Liver (tissue), 9 donors: Measurements from ENCODE around the gene RYR2. TPM values are rescaled to one million over a fixed set of nuclear protein-coding genes. Genes with fewer than 3 reads are reported as not detected.

ENCODE experiments used
- DNase-seq: peaks from one replicate; pipeline ENCODE4 v3.0.0-alpha.2; 2017; ENCODE audit warnings: low spot score
- H3K27ac ChIP-seq, 2 donors: one replicate each; pipeline ENCODE4 v1.7.0; 2013; ENCODE audit warnings: inconsistent platforms in 2 of 2, low read length in 2 of 2, control low read depth in 1 of 2, low read depth in 1 of 2, mild to moderate bottlenecking in 1 of 2
- H3K27me3 ChIP-seq, 4 donors: one replicate each; pipeline versions ENCODE4 v1.6.1 to v1.7.0; 2013; ENCODE audit warnings: low read length in 3 of 4, inconsistent platforms in 1 of 4, mild to moderate bottlenecking in 1 of 4, moderate library complexity in 1 of 4; ENCODE audit not compliant: control insufficient read depth in 4 of 4, insufficient read depth in 4 of 4
- H3K36me3 ChIP-seq, 4 donors: one replicate each; pipeline versions ENCODE4 v1.6.1 to v1.7.0; 2013; ENCODE audit warnings: low read length in 3 of 4, mild to moderate bottlenecking in 3 of 4, low read depth in 1 of 4, moderate library complexity in 1 of 4; ENCODE audit not compliant: control insufficient read depth in 4 of 4, insufficient read depth in 3 of 4
- H3K4me1 ChIP-seq, 4 donors: one replicate each; pipeline versions ENCODE4 v1.6.1 to v1.7.0; 2013; ENCODE audit warnings: low read length in 3 of 4, mild to moderate bottlenecking in 3 of 4, moderate library complexity in 1 of 4; ENCODE audit not compliant: control insufficient read depth in 4 of 4, insufficient read depth in 4 of 4
- H3K4me3 ChIP-seq, 3 donors: one replicate each; pipeline versions ENCODE4 v1.6.1 to v1.7.0; 2013; ENCODE audit warnings: low read length in 3 of 3, control low read depth in 1 of 3, low read depth in 1 of 3, mild to moderate bottlenecking in 1 of 3
- H3K9ac ChIP-seq, 2 donors: one replicate each; pipeline ENCODE4 v1.7.0; 2013; ENCODE audit warnings: low read length in 2 of 2, mild to moderate bottlenecking in 2 of 2, moderate library complexity in 2 of 2, control low read depth in 1 of 2, low read depth in 1 of 2
- H3K9me3 ChIP-seq, 4 donors: one replicate each; pipeline versions ENCODE4 v1.6.1 to v1.7.0; 2013; ENCODE audit warnings: low read length in 3 of 4; ENCODE audit not compliant: control insufficient read depth in 4 of 4
- EGR1 ChIP-seq, 2 donors: IDR thresholded peaks; 2 replicates each; pipeline ENCODE4 v1.6.1; 2016 to 2018; ENCODE audit warnings: antibody characterized with exemption in 2 of 2, low read depth in 2 of 2
- FOXA2 ChIP-seq: IDR thresholded peaks from 2 replicates; pipeline ENCODE4 v1.6.1; 2016; ENCODE audit warnings: antibody characterized with exemption
- GABPA ChIP-seq, 2 donors: IDR thresholded peaks in 1 of 2; conservative IDR thresholded peaks in 1 of 2; 2 replicates each; pipeline ENCODE4 v1.6.1; 2016; ENCODE audit warnings: antibody characterized with exemption in 2 of 2, mild to moderate bottlenecking in 1 of 2, moderate library complexity in 1 of 2
- HNF4A ChIP-seq, 2 donors: conservative IDR thresholded peaks; 2 replicates each; pipeline ENCODE4 v1.6.1; 2016; ENCODE audit warnings: antibody characterized with exemption in 2 of 2, mild to moderate bottlenecking in 2 of 2
- HNF4G ChIP-seq: IDR thresholded peaks from 2 replicates; pipeline ENCODE4 v1.6.1; 2016; ENCODE audit warnings: antibody characterized with exemption
- NR2F2 ChIP-seq: IDR thresholded peaks from 2 replicates; pipeline ENCODE4 v1.6.1; 2016; ENCODE audit warnings: antibody characterized with exemption
- RAD21 ChIP-seq, 2 donors: IDR thresholded peaks; 2 replicates each; pipeline ENCODE4 v1.6.1; 2016; ENCODE audit warnings: antibody characterized with exemption in 2 of 2, mild to moderate bottlenecking in 2 of 2
- RXRA ChIP-seq, 2 donors: IDR thresholded peaks; 2 replicates each; pipeline ENCODE4 v1.6.1; 2017 to 2018; ENCODE audit warnings: antibody characterized with exemption in 2 of 2, mild to moderate bottlenecking in 1 of 2
- SP1 ChIP-seq: IDR thresholded peaks from 2 replicates; pipeline ENCODE4 v1.6.1; 2018; ENCODE audit warnings: antibody characterized with exemption, mild to moderate bottlenecking
- YY1 ChIP-seq: IDR thresholded peaks from 2 replicates; pipeline ENCODE4 v1.6.1; 2016; ENCODE audit warnings: antibody characterized with exemption, mild to moderate bottlenecking
- whole genome bisulfite sequencing: extraction: QIAGEN DNeasy Blood & Tissue Kit; methylation state at CpG from one replicate; pipeline ENCODE4 v1.1.7; 2013; 5-methylcytosine and 5-hydroxymethylcytosine counted together
- polyA plus RNA-seq, 2 donors: library from polyadenylated mRNA; stranded (reverse) in 1 of 2; unstranded in 1 of 2; fragments of 200-250 nt in 1 of 2; fragments of >200 nt in 1 of 2; fragmentation: Nextera tagmentation in 1 of 2; extraction: Ambion mirVana in 1 of 2; gene quantifications; one replicate each; pipeline versions ENCODE4 v1.2.1 to v1.2.3, GENCODE V29; 2013 to 2015
- total RNA-seq, 2 donors: library from RNA; depleted of rRNA; stranded (reverse); fragments of >200 nt; gene quantifications; one replicate each; pipeline ENCODE4 v1.2.3, GENCODE V29; 2014
- TF ChIP-seq, protein P1 (sequence below): IDR thresholded peaks from 2 replicates; pipeline ENCODE4 v1.6.1; 2016; ENCODE audit warnings: antibody characterized with exemption
- TF ChIP-seq, protein P2 (sequence below): IDR thresholded peaks from 2 replicates; pipeline ENCODE4 v1.6.1; 2016; ENCODE audit warnings: antibody characterized with exemption, mild to moderate bottlenecking
- TF ChIP-seq, protein P3 (sequence below): fragments of 150-350 bp; IDR thresholded peaks from 2 replicates; pipeline ENCODE4 v1.5.1; 2017; ENCODE audit warnings: improper control_type of control experiment, low read depth, low read length; ENCODE audit not compliant: missing input control
- TF ChIP-seq, protein P4 (sequence below): IDR thresholded peaks from 2 replicates; pipeline ENCODE4 v1.6.1; 2016; ENCODE audit warnings: antibody characterized with exemption
- donor health status: healthy.
- donor health status: healthy.
- donor health status: healthy.
- donor health status: healthy.
- donor health status: healthy.

The RYR2 gene
- total and polyA plus RNA-seq, 4 donors, result 0.06 to 0.75 (median 0.31) TPM

DNA sequence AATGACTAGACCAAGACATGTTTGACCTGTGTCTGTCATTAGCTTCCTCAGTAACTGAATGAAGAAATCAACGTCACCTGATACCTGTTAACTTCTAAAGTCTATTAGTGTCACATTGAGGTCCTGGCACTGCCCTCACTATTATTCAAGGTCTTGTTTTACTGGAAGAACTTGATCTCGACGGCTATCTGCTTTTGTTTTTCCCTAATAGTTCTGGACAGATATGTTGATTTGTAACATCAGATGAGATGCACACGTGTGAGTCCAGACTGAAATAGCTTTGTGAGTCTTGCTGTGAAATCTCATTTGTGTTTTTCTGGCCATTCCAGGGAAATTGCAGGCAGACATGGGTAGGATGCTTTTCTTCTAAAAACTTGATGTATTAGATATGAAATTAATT is 159.2 kb downstream of the RYR2 start:
- Histone ChIP-seq H3K27ac (no peak overlapping the region), H3K4me3 (no peak overlapping the region), H3K9me3 (no peaks in the 10 kb centered on the region), H3K27me3 (no peaks in the 10 kb centered on the region), H3K36me3 (no peaks in the 10 kb centered on the region), H3K9ac (no peak overlapping the region), H3K4me1 (no peaks in the 10 kb centered on the region)
- 68% methylated on average over 4 of the region's 4 CpGs for WGBS
- TF ChIP-seq RAD21 (IDR thresholded peaks at IDR 0.05) (no peak), YY1 (no peak), EGR1 (IDR thresholded peaks at IDR 0.05; ENCODE audit: low read depth in 2 of 2) (no peak), GABPA (IDR thresholded peaks at IDR 0.05 in 1 of 2, conservative IDR thresholded peaks at IDR 0.05 in 1 of 2) (no peak), HNF4A (conservative IDR thresholded peaks at IDR 0.05) (no peak), SP1 (no peak)
- TF ChIP-seq, protein P1, sequence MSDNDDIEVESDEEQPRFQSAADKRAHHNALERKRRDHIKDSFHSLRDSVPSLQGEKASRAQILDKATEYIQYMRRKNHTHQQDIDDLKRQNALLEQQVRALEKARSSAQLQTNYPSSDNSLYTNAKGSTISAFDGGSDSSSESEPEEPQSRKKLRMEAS, result no peak
- TF ChIP-seq, protein P2, sequence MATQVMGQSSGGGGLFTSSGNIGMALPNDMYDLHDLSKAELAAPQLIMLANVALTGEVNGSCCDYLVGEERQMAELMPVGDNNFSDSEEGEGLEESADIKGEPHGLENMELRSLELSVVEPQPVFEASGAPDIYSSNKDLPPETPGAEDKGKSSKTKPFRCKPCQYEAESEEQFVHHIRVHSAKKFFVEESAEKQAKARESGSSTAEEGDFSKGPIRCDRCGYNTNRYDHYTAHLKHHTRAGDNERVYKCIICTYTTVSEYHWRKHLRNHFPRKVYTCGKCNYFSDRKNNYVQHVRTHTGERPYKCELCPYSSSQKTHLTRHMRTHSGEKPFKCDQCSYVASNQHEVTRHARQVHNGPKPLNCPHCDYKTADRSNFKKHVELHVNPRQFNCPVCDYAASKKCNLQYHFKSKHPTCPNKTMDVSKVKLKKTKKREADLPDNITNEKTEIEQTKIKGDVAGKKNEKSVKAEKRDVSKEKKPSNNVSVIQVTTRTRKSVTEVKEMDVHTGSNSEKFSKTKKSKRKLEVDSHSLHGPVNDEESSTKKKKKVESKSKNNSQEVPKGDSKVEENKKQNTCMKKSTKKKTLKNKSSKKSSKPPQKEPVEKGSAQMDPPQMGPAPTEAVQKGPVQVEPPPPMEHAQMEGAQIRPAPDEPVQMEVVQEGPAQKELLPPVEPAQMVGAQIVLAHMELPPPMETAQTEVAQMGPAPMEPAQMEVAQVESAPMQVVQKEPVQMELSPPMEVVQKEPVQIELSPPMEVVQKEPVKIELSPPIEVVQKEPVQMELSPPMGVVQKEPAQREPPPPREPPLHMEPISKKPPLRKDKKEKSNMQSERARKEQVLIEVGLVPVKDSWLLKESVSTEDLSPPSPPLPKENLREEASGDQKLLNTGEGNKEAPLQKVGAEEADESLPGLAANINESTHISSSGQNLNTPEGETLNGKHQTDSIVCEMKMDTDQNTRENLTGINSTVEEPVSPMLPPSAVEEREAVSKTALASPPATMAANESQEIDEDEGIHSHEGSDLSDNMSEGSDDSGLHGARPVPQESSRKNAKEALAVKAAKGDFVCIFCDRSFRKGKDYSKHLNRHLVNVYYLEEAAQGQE, result no peak
- no peak for DNase-seq

DNA sequence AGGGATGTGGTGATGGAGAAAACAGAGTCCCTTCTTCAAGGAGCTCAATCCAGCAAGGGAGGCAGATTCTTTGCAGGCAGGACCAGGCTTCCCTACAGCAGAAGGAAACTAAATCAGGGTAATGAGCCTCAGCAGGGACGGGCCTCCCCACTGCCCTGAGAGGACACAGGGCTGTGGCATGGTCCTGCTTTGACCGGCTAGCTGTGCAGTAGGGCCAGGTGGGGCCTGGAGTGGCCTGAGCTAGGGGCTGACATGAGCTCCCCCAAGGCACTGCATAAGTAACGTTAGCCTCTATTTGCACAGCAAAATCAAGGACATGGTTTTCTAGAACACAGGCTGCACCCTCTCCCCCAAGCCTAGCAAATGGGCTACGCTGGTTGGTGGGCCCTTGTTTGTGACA is 162.9 kb downstream of the RYR2 start:
- Histone ChIP-seq H3K9me3 (no peaks in the 10 kb centered on the region), H3K4me3 (no peak overlapping the region), H3K4me1 (no peaks in the 10 kb centered on the region), H3K27ac (no peak overlapping the region), H3K36me3 (no peaks in the 10 kb centered on the region), H3K27me3 (no peaks in the 10 kb centered on the region), H3K9ac (no peak overlapping the region)
- TF ChIP-seq, protein P3, sequence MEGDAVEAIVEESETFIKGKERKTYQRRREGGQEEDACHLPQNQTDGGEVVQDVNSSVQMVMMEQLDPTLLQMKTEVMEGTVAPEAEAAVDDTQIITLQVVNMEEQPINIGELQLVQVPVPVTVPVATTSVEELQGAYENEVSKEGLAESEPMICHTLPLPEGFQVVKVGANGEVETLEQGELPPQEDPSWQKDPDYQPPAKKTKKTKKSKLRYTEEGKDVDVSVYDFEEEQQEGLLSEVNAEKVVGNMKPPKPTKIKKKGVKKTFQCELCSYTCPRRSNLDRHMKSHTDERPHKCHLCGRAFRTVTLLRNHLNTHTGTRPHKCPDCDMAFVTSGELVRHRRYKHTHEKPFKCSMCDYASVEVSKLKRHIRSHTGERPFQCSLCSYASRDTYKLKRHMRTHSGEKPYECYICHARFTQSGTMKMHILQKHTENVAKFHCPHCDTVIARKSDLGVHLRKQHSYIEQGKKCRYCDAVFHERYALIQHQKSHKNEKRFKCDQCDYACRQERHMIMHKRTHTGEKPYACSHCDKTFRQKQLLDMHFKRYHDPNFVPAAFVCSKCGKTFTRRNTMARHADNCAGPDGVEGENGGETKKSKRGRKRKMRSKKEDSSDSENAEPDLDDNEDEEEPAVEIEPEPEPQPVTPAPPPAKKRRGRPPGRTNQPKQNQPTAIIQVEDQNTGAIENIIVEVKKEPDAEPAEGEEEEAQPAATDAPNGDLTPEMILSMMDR, result no peak
- TF ChIP-seq FOXA2, result no peak
- TF ChIP-seq NR2F2, result no peak
- no peak for TF ChIP-seq HNF4G
- TF ChIP-seq, protein P1, result no peak
- TF ChIP-seq EGR1 (IDR thresholded peaks at IDR 0.05; ENCODE audit: low read depth in 2 of 2), result no peak
- TF ChIP-seq, protein P4, sequence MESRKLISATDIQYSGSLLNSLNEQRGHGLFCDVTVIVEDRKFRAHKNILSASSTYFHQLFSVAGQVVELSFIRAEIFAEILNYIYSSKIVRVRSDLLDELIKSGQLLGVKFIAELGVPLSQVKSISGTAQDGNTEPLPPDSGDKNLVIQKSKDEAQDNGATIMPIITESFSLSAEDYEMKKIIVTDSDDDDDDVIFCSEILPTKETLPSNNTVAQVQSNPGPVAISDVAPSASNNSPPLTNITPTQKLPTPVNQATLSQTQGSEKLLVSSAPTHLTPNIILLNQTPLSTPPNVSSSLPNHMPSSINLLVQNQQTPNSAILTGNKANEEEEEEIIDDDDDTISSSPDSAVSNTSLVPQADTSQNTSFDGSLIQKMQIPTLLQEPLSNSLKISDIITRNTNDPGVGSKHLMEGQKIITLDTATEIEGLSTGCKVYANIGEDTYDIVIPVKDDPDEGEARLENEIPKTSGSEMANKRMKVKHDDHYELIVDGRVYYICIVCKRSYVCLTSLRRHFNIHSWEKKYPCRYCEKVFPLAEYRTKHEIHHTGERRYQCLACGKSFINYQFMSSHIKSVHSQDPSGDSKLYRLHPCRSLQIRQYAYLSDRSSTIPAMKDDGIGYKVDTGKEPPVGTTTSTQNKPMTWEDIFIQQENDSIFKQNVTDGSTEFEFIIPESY, result no peak
- TF ChIP-seq RXRA (IDR thresholded peaks at IDR 0.05), result no peak
- no peak for DNase-seq
- 67% methylated on average over 4 of the region's 4 CpGs for WGBS
